Thyroid gland (tissue), 4 donors: Measurements from ENCODE around the gene CTSD. TPM values are rescaled to one million over a fixed set of nuclear protein-coding genes. Genes with fewer than 3 reads are reported as not detected.

Experiments used
- DNase-seq, 2 donors: peaks; one replicate each; pipeline ENCODE4 v3.0.0-alpha.2; 2019
- H3K27ac ChIP-seq, 3 donors: fragments of 200-600 bp; sonication (generic); 1 replicate in 2 of 3; 2 replicates in 1 of 3; pipeline ENCODE4 v1.5.1; 2016 to 2019; ENCODE audit warnings: mild to moderate bottlenecking in 1 of 3, moderate library complexity in 1 of 3
- H3K27me3 ChIP-seq: fragments of 200-600 bp; sonication (generic); one replicate; pipeline ENCODE4 v1.5.1; 2019
- H3K36me3 ChIP-seq, 2 donors: fragments of 200-600 bp; sonication (generic); one replicate each; pipeline ENCODE4 v1.5.1; 2016 to 2019
- H3K4me1 ChIP-seq, 2 donors: fragments of 200-600 bp; sonication (generic); one replicate each; pipeline ENCODE4 v1.5.1; 2017 to 2019
- H3K4me3 ChIP-seq, 3 donors: fragments of 200-600 bp; sonication (generic); replicated peaks in 1 of 3; 1 replicate in 2 of 3; 2 replicates in 1 of 3; pipeline ENCODE4 v1.5.1; 2016; ENCODE audit warnings: mild to moderate bottlenecking in 1 of 3
- H3K9me3 ChIP-seq: fragments of 200-600 bp; sonication (generic); one replicate; pipeline ENCODE4 v1.5.1; 2017
- CTCF ChIP-seq, 6 experiments: fragments of 200-600 bp in 3 of 6; fragments of 450-650 bp in 3 of 6; sonication (generic) in 3 of 6; IDR thresholded peaks; one replicate each; pipeline ENCODE4 v1.5.1; 2016 to 2019; ENCODE audit warnings: antibody characterized with exemption in 6 of 6, mild to moderate bottlenecking in 2 of 6, inconsistent platforms in 1 of 6, moderate library complexity in 1 of 6
- POLR2A ChIP-seq, 2 donors: fragments of 450-650 bp; IDR thresholded peaks; one replicate each; pipeline ENCODE4 v1.6.1; 2017; ENCODE audit warnings: antibody characterized with exemption in 2 of 2, mild to moderate bottlenecking in 2 of 2, moderate library complexity in 1 of 2
- WGBS, 2 donors: methylation state at CpG; one replicate each; pipeline ENCODE4 v1.1.5; 2017; 5-methylcytosine and 5-hydroxymethylcytosine counted together
- intact Hi-C: fragments of 100-400 bp; cut with DNase I; formaldehyde crosslinking; loops from one replicate; pipeline ENCODE4 v1.15.1; 2023
- total RNA-seq, 4 donors: library from RNA; depleted of rRNA; stranded (reverse); fragments of >200 nt; gene quantifications; one replicate each; pipeline ENCODE4 v1.2.3, GENCODE V29; 2016

The CTSD gene
- total RNA-seq, 4 donors from 2014 or later, result 363 to 577 (median 457) TPM

GRCh38 chr11:1751999-1752906 lies 11.5 kb downstream of the CTSD start:
- no peak overlapping the region for H3K4me3 ChIP-seq
- H3K27ac ChIP-seq, result no peak overlapping the region
- no peak for DNase-seq
- 81 to 92% methylated on average over 11 to 19 of the region's 24 CpGs for WGBS, 2 donors
- TF ChIP-seq POLR2A (IDR thresholded peaks at IDR 0.05) (no peak), CTCF (IDR thresholded peaks at IDR 0.05) (no peak)
- no peaks in the 10 kb centered on the region for H3K9me3 ChIP-seq
- intact Hi-C loops, result no loop called here
- H3K27me3 ChIP-seq, result no peaks in the 10 kb centered on the region
- H3K36me3 ChIP-seq, result peaks cover 33 to 41% of the 10 kb centered on the region in 2 donors
- H3K4me1 ChIP-seq, result peaks cover 0 to 22% of the 10 kb centered on the region in 2 donors

GRCh38 chr11:1751531-1751921 lies 12.2 kb downstream of the CTSD start:
- peaks cover 0 to 22% of the 10 kb centered on the region in 2 donors for H3K4me1 ChIP-seq
- no peaks in the 10 kb centered on the region for H3K9me3 ChIP-seq
- H3K36me3 ChIP-seq, result peaks cover 29 to 34% of the 10 kb centered on the region in 2 donors
- H3K27me3 ChIP-seq, result no peaks in the 10 kb centered on the region
- no peak overlapping the region for H3K27ac ChIP-seq
- TF ChIP-seq POLR2A (IDR thresholded peaks at IDR 0.05) (no peak), CTCF (IDR thresholded peaks at IDR 0.05) (no peak)
- DNase-seq, result no peak
- intact Hi-C loops, result no loop called here
- H3K4me3 ChIP-seq, result no peak overlapping the region
- 82 to 83% methylated on average over 3 to 5 of the region's 5 CpGs for WGBS, 2 donors

GRCh38 chr11:1750840-1751530 lies 12.7 kb downstream of the CTSD start:
- no peak for DNase-seq
- Histone ChIP-seq H3K27me3 (no peaks in the 10 kb centered on the region), H3K4me1 (peaks cover 0 to 22% of the 10 kb centered on the region in 2 donors), H3K4me3 (no peak overlapping the region), H3K27ac (no peak overlapping the region), H3K36me3 (peaks cover 26 to 29% of the 10 kb centered on the region in 2 donors), H3K9me3 (no peaks in the 10 kb centered on the region)
- 65 to 73% methylated on average over 6 to 9 of the region's 14 CpGs for WGBS, 2 donors
- intact Hi-C loops, result no loop called here
- TF ChIP-seq POLR2A (IDR thresholded peaks at IDR 0.05), result no peak
- no peak for TF ChIP-seq CTCF (IDR thresholded peaks at IDR 0.05)

- no peaks in the 10 kb centered on the region for H3K27me3 ChIP-seq
- no peak within 1 kb of the TSS for H3K27ac ChIP-seq
- peaks cover 0 to 22% of the 10 kb centered on the region in 2 donors for H3K4me1 ChIP-seq
- H3K9me3 ChIP-seq, result no peaks in the 10 kb centered on the region
- intact Hi-C loops, result no loop called here
- 35 to 42% methylated on average over 6 of the region's 6 CpGs for WGBS, 2 donors
- TF ChIP-seq CTCF (IDR thresholded peaks at IDR 0.05) (no peak), POLR2A (IDR thresholded peaks at IDR 0.05) (no peak)
- peaks cover 22 to 27% of the 10 kb centered on the region in 2 donors for H3K36me3 ChIP-seq
- H3K4me3 ChIP-seq, result no peak within 1 kb of the TSS
- DNase-seq, result no peak
These were observed 13.3 kb downstream of the CTSD start, which contains the start of gene IFITM10 for GRCh38 chr11:1750481-1750839. IFITM10 (minus strand) TSS chr11:1750595; CDS start chr11:1750442, 153 bp downstream.
